Measurements from ENCODE around the gene ARL16. TPM values are rescaled to one million over a fixed set of nuclear protein-coding genes. Genes with fewer than 3 reads are reported as not detected.

Gene ARL16
- total RNA-seq, 1 donor from 2014 or later, result 19.5 TPM

DNA sequence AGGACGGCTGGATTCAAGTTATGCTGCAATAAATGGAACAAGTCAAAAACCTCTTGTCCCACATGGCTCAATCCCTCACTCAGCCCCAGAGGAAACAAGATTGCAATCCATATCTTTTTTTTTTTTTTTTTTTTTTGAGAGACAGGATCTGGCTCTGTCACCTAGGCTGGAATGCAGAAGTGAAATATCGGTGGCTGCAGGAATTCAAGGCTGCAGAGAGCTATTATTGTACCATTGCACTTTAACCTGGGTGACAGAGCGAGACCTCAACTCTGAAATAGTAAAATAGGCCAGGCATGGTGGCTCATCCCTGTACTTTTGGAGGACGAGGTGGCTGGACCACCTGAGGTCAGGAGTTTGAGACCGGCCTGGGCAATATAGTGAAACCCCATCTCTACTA is 24.6 kb downstream of the ARL16 start:
- Histone ChIP-seq H3K27ac (no peak overlapping the region), H3K36me3 (no peaks in the 10 kb centered on the region), H3K4me3 (no peak overlapping the region), H3K27me3 (no peaks in the 10 kb centered on the region), H3K4me1 (no peaks in the 10 kb centered on the region), H3K9me3 (no peaks in the 10 kb centered on the region)
- TF ChIP-seq, protein P1, sequence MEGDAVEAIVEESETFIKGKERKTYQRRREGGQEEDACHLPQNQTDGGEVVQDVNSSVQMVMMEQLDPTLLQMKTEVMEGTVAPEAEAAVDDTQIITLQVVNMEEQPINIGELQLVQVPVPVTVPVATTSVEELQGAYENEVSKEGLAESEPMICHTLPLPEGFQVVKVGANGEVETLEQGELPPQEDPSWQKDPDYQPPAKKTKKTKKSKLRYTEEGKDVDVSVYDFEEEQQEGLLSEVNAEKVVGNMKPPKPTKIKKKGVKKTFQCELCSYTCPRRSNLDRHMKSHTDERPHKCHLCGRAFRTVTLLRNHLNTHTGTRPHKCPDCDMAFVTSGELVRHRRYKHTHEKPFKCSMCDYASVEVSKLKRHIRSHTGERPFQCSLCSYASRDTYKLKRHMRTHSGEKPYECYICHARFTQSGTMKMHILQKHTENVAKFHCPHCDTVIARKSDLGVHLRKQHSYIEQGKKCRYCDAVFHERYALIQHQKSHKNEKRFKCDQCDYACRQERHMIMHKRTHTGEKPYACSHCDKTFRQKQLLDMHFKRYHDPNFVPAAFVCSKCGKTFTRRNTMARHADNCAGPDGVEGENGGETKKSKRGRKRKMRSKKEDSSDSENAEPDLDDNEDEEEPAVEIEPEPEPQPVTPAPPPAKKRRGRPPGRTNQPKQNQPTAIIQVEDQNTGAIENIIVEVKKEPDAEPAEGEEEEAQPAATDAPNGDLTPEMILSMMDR (IDR thresholded peaks at IDR 0.05), result no peak
- DNase-seq (no peak), ATAC-seq (peak; percentile 34)
- intact Hi-C loops (cut with DNase I), result no loop called here

DNA sequence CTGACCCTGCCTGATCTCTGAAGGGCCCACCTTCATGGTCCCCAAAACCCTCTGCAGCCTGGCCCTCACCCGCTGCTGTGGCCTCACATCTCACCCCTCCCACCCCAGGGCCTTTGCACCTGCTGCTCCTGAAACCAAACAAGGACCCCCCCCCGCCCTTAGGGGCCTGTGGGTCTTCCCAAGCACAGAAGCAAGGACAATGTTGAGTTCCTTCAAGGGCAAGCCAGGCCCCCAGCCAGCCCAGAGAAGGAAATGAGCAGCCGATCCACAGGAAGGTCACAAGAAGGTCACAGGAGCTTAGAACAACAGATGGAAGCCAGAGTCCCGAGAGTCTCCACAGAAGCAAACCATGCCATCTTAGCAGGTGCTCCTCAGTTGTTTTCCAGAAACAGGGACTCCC is 26.8 kb downstream of the ARL16 start:
- H3K27me3 ChIP-seq, result no peaks in the 10 kb centered on the region
- TF ChIP-seq, protein P1 (IDR thresholded peaks at IDR 0.05), result no peak
- no peaks in the 10 kb centered on the region for H3K4me1 ChIP-seq
- no peaks in the 10 kb centered on the region for H3K9me3 ChIP-seq
- H3K27ac ChIP-seq, result no peak overlapping the region
- no peak for DNase-seq
- no peaks in the 10 kb centered on the region for H3K36me3 ChIP-seq
- ATAC-seq, result no peak
- H3K4me3 ChIP-seq, result no peak overlapping the region
- intact Hi-C loops (cut with DNase I), result no loop called here

DNA sequence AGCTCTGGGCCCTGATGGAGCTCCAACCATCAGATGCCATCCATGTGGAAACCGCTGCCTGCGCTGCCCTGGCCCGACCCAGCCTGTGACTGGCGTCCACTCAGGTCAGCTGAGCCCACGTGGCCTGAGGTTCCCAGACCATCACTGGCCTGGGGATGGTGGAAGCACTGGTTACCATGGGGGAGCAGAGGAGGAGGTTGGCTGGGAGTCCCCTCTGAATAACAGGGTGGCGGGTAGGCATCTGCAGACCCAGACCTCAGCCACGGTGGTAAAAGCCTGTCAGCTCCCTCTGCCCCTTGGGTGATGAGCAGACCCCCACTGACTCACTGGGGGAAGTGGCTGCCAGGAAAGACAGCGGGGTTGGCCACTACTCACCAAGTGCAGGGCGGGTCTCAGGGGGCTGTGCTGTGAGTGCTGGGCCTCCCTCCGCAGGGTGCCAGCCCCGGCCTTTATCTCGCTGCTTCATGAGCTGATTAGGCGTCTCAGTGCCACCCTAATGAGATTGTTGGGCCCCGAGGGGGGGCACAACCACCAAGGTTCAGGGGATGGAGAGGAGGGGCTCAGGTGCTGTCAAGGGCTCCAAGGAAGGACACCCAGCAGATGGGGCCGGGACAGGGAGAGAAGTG is 27.4 kb downstream of the ARL16 start, which contains the start of gene PDE6G:
Gene PDE6G (minus strand): TSS at position 425 of the 626 bp plus-strand sequence. CDS start 3,237 bp downstream, outside the sequence.
- no peak within 1 kb of the TSS for H3K27ac ChIP-seq
- DNase-seq (no peak), ATAC-seq (no peak)
- no peaks in the 10 kb centered on the region for H3K36me3 ChIP-seq
- H3K9me3 ChIP-seq, result no peaks in the 10 kb centered on the region
- no peaks in the 10 kb centered on the region for H3K27me3 ChIP-seq
- H3K4me1 ChIP-seq, result no peaks in the 10 kb centered on the region
- TF ChIP-seq, protein P1 (IDR thresholded peaks at IDR 0.05), result no peak
- no peak within 1 kb of the TSS for H3K4me3 ChIP-seq
- intact Hi-C loops (cut with DNase I), result no loop called here

DNA sequence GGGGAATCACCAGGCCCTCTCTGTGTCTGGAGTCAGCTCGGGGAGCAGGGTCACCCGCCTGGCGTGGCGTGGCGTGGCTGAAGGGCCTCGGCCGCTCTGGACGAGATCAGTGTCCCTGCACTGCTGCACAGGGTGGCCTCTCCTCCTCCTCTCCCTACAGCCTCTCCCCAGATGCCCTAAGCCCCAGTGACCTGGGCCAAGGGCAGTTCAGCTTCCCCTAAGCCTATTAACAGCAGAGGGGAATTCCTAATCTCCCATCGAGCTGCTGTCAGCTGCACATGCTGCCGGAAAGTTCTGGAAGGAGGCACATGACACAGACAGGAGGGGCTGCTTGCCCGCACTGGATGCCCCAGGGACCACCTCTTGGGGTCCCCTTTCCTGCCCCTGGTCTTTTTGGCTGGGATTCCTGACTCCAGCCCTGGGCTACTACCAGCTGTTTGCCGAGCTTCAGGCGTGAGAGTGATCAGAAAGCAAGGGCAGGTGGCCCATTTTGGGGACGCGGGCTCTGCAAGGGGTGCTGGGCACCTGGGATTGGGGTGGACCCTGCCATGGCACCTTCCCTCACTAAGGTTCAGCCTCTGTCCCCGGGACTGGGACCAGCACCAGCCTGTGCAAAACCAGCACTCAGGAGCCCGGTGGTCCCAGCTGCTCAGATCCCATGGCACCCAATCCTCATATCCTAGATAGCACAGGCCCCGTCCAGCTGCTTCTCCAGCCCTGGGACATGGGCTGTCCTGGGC is 28.0 kb downstream of the ARL16 start:
- intact Hi-C loops (cut with DNase I), result no loop called here
- TF ChIP-seq, protein P1 (IDR thresholded peaks at IDR 0.05), result no peak

DNA sequence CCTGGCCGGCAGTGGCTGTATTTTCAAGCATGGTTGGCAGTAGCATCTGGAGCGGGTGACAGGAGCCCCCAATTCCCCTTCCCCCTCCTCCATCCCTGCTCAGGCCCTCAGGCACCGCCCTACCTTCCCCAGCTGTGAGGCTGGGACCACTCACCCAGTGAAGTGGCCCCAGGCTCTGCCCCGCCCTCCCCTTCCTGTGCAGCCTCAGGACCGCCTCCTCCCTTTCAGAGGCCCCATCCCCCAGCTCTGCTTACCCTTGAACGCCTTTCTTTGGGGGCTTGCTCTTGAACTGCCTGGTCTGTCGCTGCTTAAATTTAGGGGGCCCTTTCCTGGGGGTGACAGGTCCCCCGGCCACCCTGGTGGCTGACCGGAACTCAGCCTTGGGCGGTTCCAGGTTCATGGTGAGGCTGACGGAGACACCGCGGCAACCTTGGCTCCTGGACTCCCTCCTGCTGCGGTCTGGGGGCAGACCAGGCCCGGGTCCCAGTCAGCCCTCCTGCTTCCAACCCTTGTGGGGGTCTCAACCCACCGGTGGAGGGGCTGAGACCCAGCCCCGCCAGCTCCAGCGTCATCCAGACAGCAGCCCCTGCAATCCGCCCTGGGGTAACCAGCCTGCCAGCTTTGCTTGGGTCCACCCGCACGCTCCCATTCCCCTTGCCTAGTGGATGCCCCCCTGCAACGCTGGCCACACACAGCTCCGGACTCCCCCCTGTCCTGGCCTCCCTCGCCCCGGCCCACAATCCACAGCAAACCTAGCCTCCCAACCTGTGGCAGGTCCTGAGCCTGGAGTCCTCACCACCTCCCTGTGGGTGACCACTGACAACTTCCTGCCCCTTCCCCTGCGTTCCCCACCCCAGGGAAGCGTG is 30.5 kb downstream of the ARL16 start:
- no peaks in the 10 kb centered on the region for H3K9me3 ChIP-seq
- H3K27me3 ChIP-seq, result peaks cover 26% of the 10 kb centered on the region
- ATAC-seq (peak; percentile 21), DNase-seq (no peak)
- TF ChIP-seq, protein P1 (IDR thresholded peaks at IDR 0.05), result no peak
- intact Hi-C loops (cut with DNase I), result no loop called here
- peak overlapping the region; percentile 16 for H3K4me3 ChIP-seq
- H3K27ac ChIP-seq, result no peak overlapping the region
- no peaks in the 10 kb centered on the region for H3K4me1 ChIP-seq
- no peaks in the 10 kb centered on the region for H3K36me3 ChIP-seq

More for the DNA sequence above, 28.0 kb downstream of the ARL16 start:
- Histone ChIP-seq H3K36me3 (no peaks in the 10 kb centered on the region), H3K27me3 (peaks cover 1% of the 10 kb centered on the region), H3K4me1 (no peaks in the 10 kb centered on the region), H3K9me3 (no peaks in the 10 kb centered on the region), H3K27ac (no peak overlapping the region), H3K4me3 (no peak overlapping the region)
- DNase-seq (no peak), ATAC-seq (no peak)

All from upper lobe of right lung (tissue), 1 donor.